Measurements from ENCODE around the gene ARVCF. TPM values are rescaled to one million over a fixed set of nuclear protein-coding genes. Genes with fewer than 3 reads are reported as not detected.

The ARVCF gene
- total and polyA plus RNA-seq, 2 donors (not counting 1 experiment from before 2014, with no cell fraction given), result 2.2 to 6.7 TPM

DNA sequence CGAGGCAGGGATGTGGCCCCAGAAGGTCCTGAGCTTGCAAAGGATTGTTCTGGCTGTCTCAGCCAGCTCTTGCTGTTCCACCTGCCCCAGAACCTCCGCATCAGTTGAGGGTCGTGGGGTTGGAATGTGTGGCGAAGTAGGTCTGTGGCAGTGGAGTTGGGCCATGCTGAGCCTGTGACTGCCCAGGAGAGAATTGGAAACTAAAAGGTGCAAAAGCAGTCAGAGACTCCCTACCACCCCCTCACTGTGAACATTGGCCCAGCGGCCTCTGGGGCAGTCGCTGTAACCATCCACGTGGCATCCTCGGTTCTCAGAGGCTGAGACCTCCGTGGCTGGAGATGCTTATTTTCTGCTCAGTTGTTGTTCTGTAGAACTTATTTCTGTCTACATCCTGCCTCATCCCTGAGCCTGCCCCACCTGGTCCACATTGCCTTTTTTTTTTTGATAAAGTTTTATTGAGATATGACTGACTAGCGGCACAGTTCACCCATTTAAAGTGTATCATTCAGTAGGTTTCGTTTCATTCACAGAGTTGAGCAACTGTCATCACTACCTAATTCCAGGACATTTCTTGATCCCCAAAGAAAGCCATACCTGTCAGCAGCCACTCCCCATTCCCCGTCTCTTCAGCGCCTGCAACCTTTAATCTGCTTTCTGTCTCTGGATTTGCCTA lies 41.1 kb upstream of the ARVCF start:
- H3K36me3 ChIP-seq (replicated peaks in 1 of 2; ENCODE audit: control extremely low read depth in 1 of 2, control insufficient read depth in 1 of 2, extremely low read depth in 1 of 2, insufficient read depth in 2 of 2, low read length in 1 of 2), result peaks cover 0 to 70% of the 10 kb centered on the region in 2 experiments
- H3K27ac ChIP-seq (ENCODE audit: low read length in 2 of 2), result no peak overlapping the region
- H3K27me3 Mint-ChIP-seq, result no peaks in the 10 kb centered on the region
- DNase-seq, result no peak
- POLR2A ChIA-PET, result no interaction called here
- H4K20me1 ChIP-seq (ENCODE audit: control insufficient read depth, insufficient read depth, low read length, poor library complexity, severe bottlenecking), result peaks cover 23% of the 10 kb centered on the region
- CTCF ChIA-PET, result no interaction called here
- no peak overlapping the region for H3K4me3 ChIP-seq (ENCODE audit: control extremely low read depth in 1 of 5, extremely low read depth in 1 of 5, insufficient read depth in 1 of 5, low read depth in 2 of 5, low read length in 4 of 5)
- H2AFZ ChIP-seq (ENCODE audit: insufficient read depth, low read depth, low read length, poor library complexity, severe bottlenecking), result no peak overlapping the region
- H3K9me3 Mint-ChIP-seq (ENCODE audit: insufficient read depth), result no peaks in the 10 kb centered on the region
- H3K27me3 ChIP-seq (replicated peaks in 1 of 4; ENCODE audit: control extremely low read depth in 1 of 4, control insufficient read depth in 3 of 4, insufficient read depth in 4 of 4, low read length in 3 of 4), result no peaks in the 10 kb centered on the region
- H3K27ac Mint-ChIP-seq, result no peak overlapping the region
- no peaks in the 10 kb centered on the region for H3K4me1 Mint-ChIP-seq
- H3K9ac ChIP-seq (ENCODE audit: low read length), result no peak overlapping the region
- H3K4me2 ChIP-seq (replicated peaks; ENCODE audit: low read depth, low read length, poor library complexity, severe bottlenecking), result no peak overlapping the region
- TF ChIP-seq EZH2 (IDR thresholded peaks at IDR 0.05; ENCODE audit: borderline replicate concordance, insufficient read depth, low read depth, low read length, poor library complexity, severe bottlenecking), result no peak
- TF ChIP-seq, protein P1, sequence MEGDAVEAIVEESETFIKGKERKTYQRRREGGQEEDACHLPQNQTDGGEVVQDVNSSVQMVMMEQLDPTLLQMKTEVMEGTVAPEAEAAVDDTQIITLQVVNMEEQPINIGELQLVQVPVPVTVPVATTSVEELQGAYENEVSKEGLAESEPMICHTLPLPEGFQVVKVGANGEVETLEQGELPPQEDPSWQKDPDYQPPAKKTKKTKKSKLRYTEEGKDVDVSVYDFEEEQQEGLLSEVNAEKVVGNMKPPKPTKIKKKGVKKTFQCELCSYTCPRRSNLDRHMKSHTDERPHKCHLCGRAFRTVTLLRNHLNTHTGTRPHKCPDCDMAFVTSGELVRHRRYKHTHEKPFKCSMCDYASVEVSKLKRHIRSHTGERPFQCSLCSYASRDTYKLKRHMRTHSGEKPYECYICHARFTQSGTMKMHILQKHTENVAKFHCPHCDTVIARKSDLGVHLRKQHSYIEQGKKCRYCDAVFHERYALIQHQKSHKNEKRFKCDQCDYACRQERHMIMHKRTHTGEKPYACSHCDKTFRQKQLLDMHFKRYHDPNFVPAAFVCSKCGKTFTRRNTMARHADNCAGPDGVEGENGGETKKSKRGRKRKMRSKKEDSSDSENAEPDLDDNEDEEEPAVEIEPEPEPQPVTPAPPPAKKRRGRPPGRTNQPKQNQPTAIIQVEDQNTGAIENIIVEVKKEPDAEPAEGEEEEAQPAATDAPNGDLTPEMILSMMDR (IDR thresholded peaks at IDR 0.05), result no peak
- peaks cover 3% of the 10 kb centered on the region for H3K79me2 ChIP-seq (ENCODE audit: control insufficient read depth, insufficient read depth, low read length)
- intact Hi-C loops (cut with micrococcal nuclease), result no loop called here
- ATAC-seq (ENCODE audit: low read depth), result no peak
- H3K4me3 Mint-ChIP-seq, result no peak overlapping the region
- H3K9me3 ChIP-seq (ENCODE audit: control extremely low read depth in 1 of 3, control insufficient read depth in 2 of 3, insufficient read depth in 1 of 3, low read length in 2 of 3), result no peaks in the 10 kb centered on the region
- WGBS (ENCODE audit: insufficient coverage), result 100% methylated on average over 2 of the region's 13 CpGs
- no peaks in the 10 kb centered on the region for H3K4me1 ChIP-seq (ENCODE audit: control insufficient read depth in 2 of 2, insufficient read depth in 2 of 2, low read length in 2 of 2)

DNA sequence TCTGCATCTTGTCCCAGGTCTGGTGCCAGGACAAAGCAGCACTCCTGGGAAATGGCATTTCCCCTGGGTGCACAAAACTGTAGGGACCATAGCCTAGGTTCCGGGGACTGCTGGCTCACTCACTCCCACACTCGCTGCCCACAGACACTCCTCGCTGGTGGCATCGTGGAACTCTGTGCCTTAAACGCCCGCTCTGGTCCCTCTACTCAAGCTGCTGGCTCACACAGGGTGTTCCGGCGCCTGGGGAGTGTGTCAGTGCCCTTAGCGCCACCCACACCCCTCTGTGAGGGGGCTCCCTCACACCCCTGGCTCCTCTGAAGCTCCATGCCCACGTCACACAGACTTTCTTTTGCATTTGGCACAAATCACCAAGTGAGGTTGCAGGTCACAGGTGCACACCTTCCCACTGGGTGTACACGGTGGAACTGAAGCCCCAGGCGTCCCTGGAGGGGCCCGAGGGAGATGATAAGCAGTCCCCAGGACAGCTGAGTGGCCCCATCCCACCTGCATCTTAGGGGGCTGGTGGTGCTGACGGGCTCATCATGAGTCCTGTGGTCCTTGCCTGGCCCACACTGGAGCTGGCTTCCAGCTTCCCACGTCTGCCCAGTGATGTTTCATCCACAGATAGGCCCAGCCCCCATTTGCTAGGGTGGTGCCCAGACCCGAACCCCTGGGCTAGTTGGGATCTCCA lies 40.2 kb upstream of the ARVCF start:
- no peak overlapping the region for H3K27ac Mint-ChIP-seq
- no peak for TF ChIP-seq EZH2 (IDR thresholded peaks at IDR 0.05; ENCODE audit: borderline replicate concordance, insufficient read depth, low read depth, low read length, poor library complexity, severe bottlenecking)
- TF ChIP-seq, protein P1 (IDR thresholded peaks at IDR 0.05), result no peak
- no peaks in the 10 kb centered on the region for H3K27me3 Mint-ChIP-seq
- ChIA-PET POLR2A (no interaction called here), CTCF (no interaction called here)
- DNase-seq (no peak), ATAC-seq (ENCODE audit: low read depth) (no peak)
- no peak overlapping the region for H3K4me2 ChIP-seq (replicated peaks; ENCODE audit: low read depth, low read length, poor library complexity, severe bottlenecking)
- intact Hi-C loops (cut with micrococcal nuclease), result no loop called here
- peaks cover 3% of the 10 kb centered on the region for H3K79me2 ChIP-seq (ENCODE audit: control insufficient read depth, insufficient read depth, low read length)
- no peak overlapping the region for H3K27ac ChIP-seq (ENCODE audit: low read length in 2 of 2)
- H3K27me3 ChIP-seq (replicated peaks in 1 of 4; ENCODE audit: control extremely low read depth in 1 of 4, control insufficient read depth in 3 of 4, insufficient read depth in 4 of 4, low read length in 3 of 4), result no peaks in the 10 kb centered on the region
- no peaks in the 10 kb centered on the region for H3K9me3 Mint-ChIP-seq (ENCODE audit: insufficient read depth)
- H2AFZ ChIP-seq (ENCODE audit: insufficient read depth, low read depth, low read length, poor library complexity, severe bottlenecking), result no peak overlapping the region
- H3K4me1 Mint-ChIP-seq, result no peaks in the 10 kb centered on the region
- no peak overlapping the region for H3K4me3 Mint-ChIP-seq
- H3K9me3 ChIP-seq (ENCODE audit: control extremely low read depth in 1 of 3, control insufficient read depth in 2 of 3, insufficient read depth in 1 of 3, low read length in 2 of 3), result no peaks in the 10 kb centered on the region
- H3K36me3 ChIP-seq (replicated peaks in 1 of 2; ENCODE audit: control extremely low read depth in 1 of 2, control insufficient read depth in 1 of 2, extremely low read depth in 1 of 2, insufficient read depth in 2 of 2, low read length in 1 of 2), result peaks cover 0 to 73% of the 10 kb centered on the region in 2 experiments
- H3K4me1 ChIP-seq (ENCODE audit: control insufficient read depth in 2 of 2, insufficient read depth in 2 of 2, low read length in 2 of 2), result no peaks in the 10 kb centered on the region
- H3K9ac ChIP-seq (ENCODE audit: low read length), result no peak overlapping the region
- no peak overlapping the region for H3K4me3 ChIP-seq (ENCODE audit: control extremely low read depth in 1 of 5, extremely low read depth in 1 of 5, insufficient read depth in 1 of 5, low read depth in 2 of 5, low read length in 4 of 5)
- 94% methylated on average over 16 of the region's 16 CpGs for WGBS (ENCODE audit: insufficient coverage)
- H4K20me1 ChIP-seq (ENCODE audit: control insufficient read depth, insufficient read depth, low read length, poor library complexity, severe bottlenecking), result peaks cover 23% of the 10 kb centered on the region

Data from B cell (primary cell).